Measurements from ENCODE around the gene SPOPL.
"Not testable (repeated sequence)": the region's sequence is repeated elsewhere in the genome, so short reads cannot be mapped to it uniquely, and the experiment has no call there.

Gene SPOPL

GRCh38 chr2:138495384-138495783 lies 6.2 kb upstream of the SPOPL start:
- no peak for DNase-seq

- DNase-seq = no peak
Observed at GRCh38 chr2:138496096-138496651, 5.4 kb upstream of the SPOPL start.

GRCh38 chr2:138497294-138497693 lies 4.3 kb upstream of the SPOPL start:
- DNase-seq = no peak

GRCh38 chr2:138499684-138500083 lies 1.9 kb upstream of the SPOPL start:
- DNase-seq = no peak

- DNase-seq = no peak
Observed at GRCh38 chr2:138500592-138501424, 762 bp upstream of the SPOPL start.

- no peak for DNase-seq
Observed at GRCh38 chr2:138502255-138503086, 901 bp downstream of the SPOPL start.

GRCh38 chr2:138503087-138503442 lies 1.5 kb downstream of the SPOPL start:
- no peak for DNase-seq

- DNase-seq = no peak
Observed at GRCh38 chr2:138503652-138504051, 2.1 kb downstream of the SPOPL start.

GRCh38 chr2:138504092-138504491 lies 2.5 kb downstream of the SPOPL start:
- DNase-seq = no peak

GRCh38 chr2:138504546-138505235 lies 3.1 kb downstream of the SPOPL start:
- DNase-seq = no peak

GRCh38 chr2:138507267-138507666 lies 5.7 kb downstream of the SPOPL start:
- DNase-seq = no peak

- DNase-seq = no peak
Observed at GRCh38 chr2:138510319-138510718, 8.7 kb downstream of the SPOPL start.

- DNase-seq = no peak
Observed at GRCh38 chr2:138512672-138513071, 11.1 kb downstream of the SPOPL start.

GRCh38 chr2:138514173-138514572 lies 12.6 kb downstream of the SPOPL start:
- no peak for DNase-seq

- no peak for DNase-seq
Observed at GRCh38 chr2:138515092-138515491, 13.5 kb downstream of the SPOPL start.

GRCh38 chr2:138516030-138516704 lies 14.6 kb downstream of the SPOPL start:
- no peak for DNase-seq

- DNase-seq = no peak
Observed at GRCh38 chr2:138518860-138519259, 17.3 kb downstream of the SPOPL start.

GRCh38 chr2:138521821-138522220 lies 20.3 kb downstream of the SPOPL start:
- no peak for DNase-seq

GRCh38 chr2:138522556-138522955 lies 21.0 kb downstream of the SPOPL start:
- no peak for DNase-seq

GRCh38 chr2:138523018-138523672 lies 21.6 kb downstream of the SPOPL start:
- not testable (repeated sequence) for DNase-seq

GRCh38 chr2:138523673-138524042 lies 22.1 kb downstream of the SPOPL start:
- DNase-seq = not testable (repeated sequence)

- DNase-seq = not testable (repeated sequence)
Observed at GRCh38 chr2:138524353-138524752, 22.8 kb downstream of the SPOPL start.

All from stimulated activated naive CD4-positive, alpha-beta T cell treated with Interleukin-2 at 50 U/mL for 16 hours (primary cell).